OCI-LY7 (cell line): ENCODE results near the gene GRAMD1B. TPM values are rescaled to one million over a fixed set of nuclear protein-coding genes. Genes with fewer than 3 reads are reported as not detected.
"Not testable (repeated sequence)": the region's sequence is repeated elsewhere in the genome, so short reads cannot be mapped to it uniquely, and the experiment has no call there.

Experiments used
- BruUV-seq: library from RNA; stranded (reverse); fragments of 400-500 nt; replicated peaks from 2 replicates; lab custom pipeline; 2021; lab: Mats Ljungman, UMichigan
- CTCF ChIA-PET: fragments of 300-600 bp; sonication (Branson Sonifier 250); formaldehyde crosslinking; loops from one replicate; lab custom pipeline; 2022; ENCODE audit warnings: antibody characterized with exemption; ENCODE audit not compliant: unreplicated experiment; lab: Charles Lee
- POLR2A ChIA-PET: fragments of 300-600 bp; sonication (Branson Sonifier 250); formaldehyde crosslinking; loops from one replicate; lab custom pipeline; 2022; ENCODE audit warnings: antibody characterized with exemption; lab: Charles Lee
- DNase-seq: peaks from one replicate; pipeline ENCODE4 v3.0.0-alpha.2; 2015; ENCODE audit warnings: low spot score
- H2AFZ ChIP-seq: fragments of 200-600 bp; sonication (generic), shearing (Covaris generic); 2 replicates; pipeline ENCODE4 v1.6.1; 2014; ENCODE audit warnings: mild to moderate bottlenecking, antibody characterized with exemption, low read length, moderate library complexity
- H3K27ac ChIP-seq: fragments of 200-600 bp; sonication (generic); 2 replicates; pipeline ENCODE4 v1.5.1; 2014; ENCODE audit warnings: mixed run types, low read depth, mild to moderate bottlenecking, moderate library complexity, low read length, inconsistent platforms; ENCODE audit not compliant: poor library complexity, severe bottlenecking
- H3K36me3 ChIP-seq: fragments of 200-600 bp; sonication (generic); 2 replicates; pipeline ENCODE4 v1.6.1; 2014; ENCODE audit warnings: mild to moderate bottlenecking, antibody characterized with exemption, low read length, moderate library complexity, mixed read lengths; ENCODE audit not compliant: insufficient read depth
- H3K4me1 ChIP-seq: fragments of 200-600 bp; sonication (generic); 2 replicates; pipeline ENCODE4 v1.5.1; 2014; ENCODE audit warnings: mild to moderate bottlenecking, low read length; ENCODE audit not compliant: insufficient read depth, poor library complexity, severe bottlenecking
- H3K4me2 ChIP-seq: fragments of 200-600 bp; sonication (generic); 2 replicates; pipeline ENCODE4 v1.6.1; 2014; ENCODE audit warnings: mild to moderate bottlenecking, low read length
- H3K4me3 ChIP-seq: fragments of 200-600 bp; sonication (generic); 2 replicates; pipeline ENCODE4 v1.5.1; 2014; ENCODE audit warnings: mild to moderate bottlenecking, low read depth, low read length; ENCODE audit not compliant: poor library complexity, severe bottlenecking
- H3K79me2 ChIP-seq: fragments of 200-600 bp; sonication (generic); 2 replicates; pipeline ENCODE4 v1.6.1; 2016; ENCODE audit warnings: low read depth, mild to moderate bottlenecking, low read length, moderate library complexity, mixed read lengths; ENCODE audit not compliant: insufficient read depth
- H3K9me2 ChIP-seq: fragments of 200-600 bp; sonication (generic); 2 replicates; pipeline ENCODE4 v1.6.1; 2016; ENCODE audit warnings: mild to moderate bottlenecking, low read length, mixed read lengths; ENCODE audit not compliant: insufficient read depth
- H3K9me3 ChIP-seq: fragments of 200-600 bp; sonication (generic); 2 replicates; pipeline ENCODE4 v1.6.1; 2014; ENCODE audit warnings: mild to moderate bottlenecking, mixed run types, low read length, mixed read lengths
- H4K20me1 ChIP-seq: fragments of 200-600 bp; sonication (generic); 2 replicates; pipeline ENCODE4 v1.6.1; 2014; ENCODE audit warnings: mild to moderate bottlenecking, antibody characterized with exemption, low read length, moderate library complexity, mixed read lengths; ENCODE audit not compliant: insufficient read depth
- EZH2phosphoT487 ChIP-seq: fragments of 200-600 bp; sonication (generic); IDR thresholded peaks from 2 replicates; pipeline ENCODE4 v1.6.1; 2018; ENCODE audit warnings: low read depth, borderline replicate concordance, mild to moderate bottlenecking, mixed run types, antibody characterized with exemption, low read length, moderate library complexity, mixed read lengths
- intact Hi-C: fragments of 100-400 bp; cut with micrococcal nuclease; formaldehyde crosslinking; loops from one replicate; pipeline ENCODE4 v1.10.0; 2022; ENCODE audit not compliant: unreplicated experiment
- total RNA-seq, 2 experiments: library from RNA; depleted of rRNA in 1 of 2; stranded (reverse); fragments of >200 nt in 1 of 2; shearing (Covaris generic) in 1 of 2; gene quantifications; 2 replicates each; pipeline ENCODE4 v1.2.3, GENCODE V29; 2014 to 2022
- TF ChIP-seq, protein P1 (sequence below): fragments of 200-600 bp; sonication (generic); conservative IDR thresholded peaks from 2 replicates; pipeline ENCODE4 v1.5.1; 2014; ENCODE audit warnings: mild to moderate bottlenecking, antibody characterized with exemption, low read length, moderate library complexity, mixed read lengths

GRAMD1B gene
- total RNA-seq, 2 experiments from 2014 or later = 0.16 TPM; not detected in 1

DNA sequence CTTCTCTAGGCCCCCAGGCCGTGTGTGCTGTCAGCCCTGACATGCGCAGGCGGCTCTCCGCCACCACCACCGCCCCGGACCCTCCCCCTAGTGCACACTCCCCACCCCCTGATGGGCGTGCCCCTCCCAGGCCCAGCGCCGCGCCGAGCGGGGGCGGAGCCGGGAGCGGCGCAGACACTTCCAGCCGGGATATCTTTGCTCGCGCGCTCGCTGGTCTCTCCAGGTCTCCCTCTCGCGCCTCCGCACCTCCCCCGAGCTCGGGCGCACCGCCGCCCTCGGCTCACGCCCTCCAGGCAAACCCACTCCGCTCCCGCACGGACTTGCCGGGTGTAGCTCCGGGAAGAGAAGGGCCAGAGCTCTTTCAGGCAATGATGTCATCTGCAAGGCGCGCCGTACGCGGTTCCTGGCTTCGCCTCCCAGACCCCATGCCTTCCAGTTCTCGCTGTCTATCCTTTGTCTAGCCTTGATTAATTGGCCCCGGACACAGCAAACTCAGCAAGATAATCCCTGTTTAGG, 224.6 kb downstream of the GRAMD1B start, which contains the start of gene SCN3B:
Gene SCN3B, minus strand, starts transcription at position 59 of the 516 bp plus-strand sequence. CDS start 823 bp downstream, outside the sequence.
- H4K20me1 ChIP-seq = no peaks in the 10 kb centered on the region
- BruUV-seq = no TSS peak
- no peaks in the 10 kb centered on the region for H3K79me2 ChIP-seq
- no peaks in the 10 kb centered on the region for H3K9me2 ChIP-seq
- TF ChIP-seq EZH2phosphoT487 = no peak
- TF ChIP-seq, protein P1, sequence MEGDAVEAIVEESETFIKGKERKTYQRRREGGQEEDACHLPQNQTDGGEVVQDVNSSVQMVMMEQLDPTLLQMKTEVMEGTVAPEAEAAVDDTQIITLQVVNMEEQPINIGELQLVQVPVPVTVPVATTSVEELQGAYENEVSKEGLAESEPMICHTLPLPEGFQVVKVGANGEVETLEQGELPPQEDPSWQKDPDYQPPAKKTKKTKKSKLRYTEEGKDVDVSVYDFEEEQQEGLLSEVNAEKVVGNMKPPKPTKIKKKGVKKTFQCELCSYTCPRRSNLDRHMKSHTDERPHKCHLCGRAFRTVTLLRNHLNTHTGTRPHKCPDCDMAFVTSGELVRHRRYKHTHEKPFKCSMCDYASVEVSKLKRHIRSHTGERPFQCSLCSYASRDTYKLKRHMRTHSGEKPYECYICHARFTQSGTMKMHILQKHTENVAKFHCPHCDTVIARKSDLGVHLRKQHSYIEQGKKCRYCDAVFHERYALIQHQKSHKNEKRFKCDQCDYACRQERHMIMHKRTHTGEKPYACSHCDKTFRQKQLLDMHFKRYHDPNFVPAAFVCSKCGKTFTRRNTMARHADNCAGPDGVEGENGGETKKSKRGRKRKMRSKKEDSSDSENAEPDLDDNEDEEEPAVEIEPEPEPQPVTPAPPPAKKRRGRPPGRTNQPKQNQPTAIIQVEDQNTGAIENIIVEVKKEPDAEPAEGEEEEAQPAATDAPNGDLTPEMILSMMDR = no peak
- H3K27ac ChIP-seq = no peak within 1 kb of the TSS
- H3K4me3 ChIP-seq = no peak within 1 kb of the TSS
- peaks cover 4% of the 10 kb centered on the region; the same call in 1 of the 2 replicates for H3K9me3 ChIP-seq
- H2AFZ ChIP-seq = no peak within 1 kb of the TSS
- CTCF ChIA-PET = no interaction called here
- peaks cover 3% of the 10 kb centered on the region for H3K4me1 ChIP-seq
- intact Hi-C loops = no loop called here
- POLR2A ChIA-PET = no interaction called here
- no peak for DNase-seq
- no peaks in the 10 kb centered on the region for H3K36me3 ChIP-seq
- H3K4me2 ChIP-seq = no peak within 1 kb of the TSS

DNA sequence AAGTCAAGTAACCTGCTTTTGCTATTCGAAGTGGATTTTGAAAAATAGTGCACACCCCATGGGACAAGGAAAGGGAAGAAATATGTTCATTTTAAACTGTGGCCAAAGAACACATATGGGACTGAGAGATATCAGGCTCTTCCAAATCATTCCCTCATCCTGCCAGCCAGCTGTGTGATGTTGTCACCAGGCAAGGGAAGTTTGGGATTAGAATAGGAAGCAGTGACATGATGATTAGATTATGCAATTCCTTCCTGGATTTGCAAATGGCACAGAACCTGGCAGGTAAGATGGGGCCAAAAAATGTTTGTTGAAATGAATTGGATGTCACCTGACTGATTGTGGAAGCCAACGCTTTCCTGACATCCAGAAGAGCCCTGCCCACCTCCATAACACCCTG, 229.2 kb downstream of the GRAMD1B start:
- Histone ChIP-seq H3K9me3 (peaks cover 4% of the 10 kb centered on the region; the same call in 1 of the 2 replicates), H3K4me2 (peak overlapping the region; percentile 32; the same call in 1 of the 2 replicates), H3K4me3 (no peak overlapping the region), H3K4me1 (peaks cover 13% of the 10 kb centered on the region), H2AFZ (peak overlapping the region; percentile 37; the same call in 1 of the 2 replicates), H3K27ac (peak overlapping the region; percentile 19), H3K36me3 (no peaks in the 10 kb centered on the region), H3K79me2 (no peaks in the 10 kb centered on the region), H3K9me2 (no peaks in the 10 kb centered on the region), H4K20me1 (no peaks in the 10 kb centered on the region)
- TF ChIP-seq EZH2phosphoT487 = no peak
- no peak for DNase-seq
- no TSS peak for BruUV-seq
- POLR2A ChIA-PET = interaction anchor here (0.8 kb wide), 1 partner anchor 77 kb away, joined by 3 read pairs; no protein-coding TSS in a partner anchor
- CTCF ChIA-PET = no interaction called here
- intact Hi-C loops = no loop called here

DNA sequence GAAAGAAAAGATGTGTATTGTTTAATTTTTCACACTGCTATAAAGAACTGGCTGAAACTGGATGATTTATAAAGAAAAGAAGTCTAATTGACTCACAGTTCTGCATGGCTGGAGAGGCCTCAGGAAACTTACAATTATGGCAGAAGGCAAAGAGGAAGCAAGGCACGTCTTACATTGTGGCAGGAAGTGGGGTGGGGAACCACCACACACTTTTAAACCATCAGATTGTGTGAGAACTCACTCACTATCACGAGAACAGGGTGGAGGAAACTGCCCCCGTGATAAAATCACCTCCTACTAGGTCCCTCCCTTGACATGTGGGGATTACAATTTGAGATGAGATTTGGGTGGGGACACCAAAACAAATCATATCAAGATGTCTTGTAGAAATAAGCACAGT, 229.9 kb downstream of the GRAMD1B start:
- H3K9me3 ChIP-seq, H3K79me2 ChIP-seq, CTCF ChIA-PET, H3K36me3 ChIP-seq, H3K9me2 ChIP-seq, BruUV-seq, H4K20me1 ChIP-seq, H3K4me3 ChIP-seq, intact Hi-C loops: not testable (repeated sequence)
- peak; percentile 57 for DNase-seq
- POLR2A ChIA-PET = interaction anchor here (0.6 to 0.8 kb wide), 2 partner anchors 29 to 77 kb away, joined by 3 read pairs; no protein-coding TSS in a partner anchor
- peak overlapping the region; percentile 32 for H3K4me2 ChIP-seq
- H3K4me1 ChIP-seq = peaks cover 13% of the 10 kb centered on the region
- H3K27ac ChIP-seq = peak overlapping the region; percentile 19
- H2AFZ ChIP-seq = peak overlapping the region; percentile 37; the same call in 1 of the 2 replicates
